Stomach (tissue), 9 donors: Measurements from ENCODE around the gene PEF1. TPM values are rescaled to one million over a fixed set of nuclear protein-coding genes. Genes with fewer than 3 reads are reported as not detected.
A peak's percentile ranks its signal among the peaks of the same experiment; 100 is the strongest.

Experiments
- DNase-seq, 2 donors: peaks; one replicate each; pipeline versions ENCODE4 v3.0.0 to v3.0.0-alpha.2; 2013 to 2019
- H3K27ac ChIP-seq, 5 donors: fragments of 200-600 bp in 4 of 5; sonication (generic) in 4 of 5; one replicate each; pipeline ENCODE4 v1.5.1; 2013 to 2019; ENCODE audit warnings: mild to moderate bottlenecking in 1 of 5, moderate library complexity in 1 of 5
- H3K27me3 ChIP-seq, 3 donors: fragments of 200-600 bp; sonication (generic); one replicate each; pipeline ENCODE4 v1.5.1; 2017 to 2019; ENCODE audit warnings: mixed run types in 1 of 3
- H3K36me3 ChIP-seq, 4 donors: fragments of 200-600 bp; sonication (generic); 1 replicate in 3 of 4; 2 replicates in 1 of 4; pipeline ENCODE4 v1.5.1; 2016 to 2019
- H3K4me1 ChIP-seq, 4 donors: fragments of 200-600 bp; sonication (generic); one replicate each; pipeline ENCODE4 v1.5.1; 2016 to 2019
- H3K4me3 ChIP-seq, 4 donors: fragments of 200-600 bp; sonication (generic) in 3 of 4; one replicate each; pipeline ENCODE4 v1.5.1; 2016 to 2019; ENCODE audit warnings: mild to moderate bottlenecking in 1 of 4
- H3K9me3 ChIP-seq, 4 donors: fragments of 200-600 bp; sonication (generic); one replicate each; pipeline ENCODE4 v1.5.1; 2016 to 2019
- EP300 ChIP-seq: sonication (generic); formaldehyde crosslinking; IDR thresholded peaks from one replicate; pipeline ENCODE4 v1.6.1; 2017; ENCODE audit warnings: antibody characterized with exemption
- POLR2A ChIP-seq, 4 donors: fragments of 450-650 bp; IDR thresholded peaks; one replicate each; pipeline ENCODE4 v1.6.1; 2016; ENCODE audit warnings: antibody characterized with exemption in 4 of 4, control low read depth in 2 of 4, mild to moderate bottlenecking in 1 of 4, moderate library complexity in 1 of 4
- POLR2AphosphoS5 ChIP-seq, 3 donors: sonication (generic); formaldehyde crosslinking; IDR thresholded peaks; one replicate each; pipeline ENCODE4 v1.6.1; 2016; ENCODE audit warnings: antibody characterized with exemption in 3 of 3
- WGBS, 5 donors: extraction: QIAGEN DNeasy Blood & Tissue Kit in 3 of 5; methylation state at CpG; one replicate each; pipeline versions ENCODE4 v1.1.5 to v1.1.7; 2013 to 2018; 5-methylcytosine and 5-hydroxymethylcytosine counted together
- intact Hi-C: fragments of 100-400 bp; cut with DNase I; formaldehyde crosslinking; loops from one replicate; pipeline ENCODE4 v1.15.1; 2023; ENCODE audit warnings: low total_unique reads
- polyA plus RNA-seq, 3 donors: library from polyadenylated mRNA; stranded (reverse); fragments of 200-250 nt; gene quantifications; one replicate each; pipeline ENCODE4 v1.2.3, GENCODE V29; 2013
- total RNA-seq, 5 donors: library from RNA; depleted of rRNA; stranded (reverse); fragments of >200 nt; gene quantifications; one replicate each; pipeline versions ENCODE4 v1.1.0 to v1.2.3, GENCODE V29; 2014 to 2016
- TF ChIP-seq, protein P1 (sequence below), 7 experiments: fragments of 450-650 bp in 4 of 7; fragments of 200-600 bp in 3 of 7; sonication (generic) in 3 of 7; IDR thresholded peaks; one replicate each; pipeline ENCODE4 v1.5.1; 2016 to 2019; ENCODE audit warnings: antibody characterized with exemption in 7 of 7, control low read depth in 2 of 7, mild to moderate bottlenecking in 1 of 7
- donor health status: healthy with polysubstance abuse.
- donor health status: Bipolar disorder and iron deficiency.
- donor health status: healthy.

The PEF1 gene
- total and polyA plus RNA-seq, 8 donors: 19.7 to 91.0 (median 66.1) TPM

DNA sequence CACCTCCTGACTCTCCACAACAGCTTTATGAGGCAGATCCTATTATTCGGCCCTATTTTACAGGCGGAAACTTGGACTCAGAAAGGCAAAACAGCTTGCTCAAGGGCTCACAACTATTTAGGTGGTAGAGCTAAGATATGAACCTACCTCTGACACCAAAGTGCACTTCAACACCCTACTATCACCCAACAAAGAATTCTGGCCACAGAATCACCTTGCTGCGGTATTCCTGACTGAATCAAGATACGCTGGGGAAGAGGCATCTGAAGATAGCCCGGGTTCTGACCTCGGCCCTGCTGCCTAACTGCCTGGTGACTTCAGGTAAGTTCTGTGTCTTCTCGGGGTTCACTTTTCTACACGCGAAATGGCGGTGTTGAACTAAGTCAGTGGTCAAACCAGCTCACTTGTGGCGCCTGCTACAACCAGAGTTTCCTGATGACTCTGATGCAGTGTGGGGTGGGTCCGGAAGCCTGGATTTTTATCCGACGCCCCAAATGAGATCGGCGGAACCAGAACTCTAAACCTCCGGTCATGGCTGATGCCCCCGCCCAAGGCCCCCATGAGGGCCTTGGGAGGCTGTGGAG is 608 bp downstream of the PEF1 start:
- Histone ChIP-seq H3K27me3 (no peaks in the 10 kb centered on the region), H3K9me3 (no peaks in the 10 kb centered on the region), H3K4me1 (peaks cover 22 to 58% (median 55%) of the 10 kb centered on the region in 4 donors), H3K27ac (peak overlapping the region; percentile 92 to 100 (median 99)), H3K4me3 (peak overlapping the region; percentile 54 to 94 (median 76)), H3K36me3 (no peaks in the 10 kb centered on the region)
- WGBS, 5 donors: 4 to 8% (median 6%) methylated on average over 12 to 18 of the region's 18 CpGs
- TF ChIP-seq EP300 (no peak), POLR2A (IDR thresholded peaks at IDR 0.05) (no peak), POLR2AphosphoS5 (IDR thresholded peaks at IDR 0.05) (no peak)
- TF ChIP-seq, protein P1, sequence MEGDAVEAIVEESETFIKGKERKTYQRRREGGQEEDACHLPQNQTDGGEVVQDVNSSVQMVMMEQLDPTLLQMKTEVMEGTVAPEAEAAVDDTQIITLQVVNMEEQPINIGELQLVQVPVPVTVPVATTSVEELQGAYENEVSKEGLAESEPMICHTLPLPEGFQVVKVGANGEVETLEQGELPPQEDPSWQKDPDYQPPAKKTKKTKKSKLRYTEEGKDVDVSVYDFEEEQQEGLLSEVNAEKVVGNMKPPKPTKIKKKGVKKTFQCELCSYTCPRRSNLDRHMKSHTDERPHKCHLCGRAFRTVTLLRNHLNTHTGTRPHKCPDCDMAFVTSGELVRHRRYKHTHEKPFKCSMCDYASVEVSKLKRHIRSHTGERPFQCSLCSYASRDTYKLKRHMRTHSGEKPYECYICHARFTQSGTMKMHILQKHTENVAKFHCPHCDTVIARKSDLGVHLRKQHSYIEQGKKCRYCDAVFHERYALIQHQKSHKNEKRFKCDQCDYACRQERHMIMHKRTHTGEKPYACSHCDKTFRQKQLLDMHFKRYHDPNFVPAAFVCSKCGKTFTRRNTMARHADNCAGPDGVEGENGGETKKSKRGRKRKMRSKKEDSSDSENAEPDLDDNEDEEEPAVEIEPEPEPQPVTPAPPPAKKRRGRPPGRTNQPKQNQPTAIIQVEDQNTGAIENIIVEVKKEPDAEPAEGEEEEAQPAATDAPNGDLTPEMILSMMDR (IDR thresholded peaks at IDR 0.05): no peak
- no peak for DNase-seq
- intact Hi-C loops: no loop called here

DNA sequence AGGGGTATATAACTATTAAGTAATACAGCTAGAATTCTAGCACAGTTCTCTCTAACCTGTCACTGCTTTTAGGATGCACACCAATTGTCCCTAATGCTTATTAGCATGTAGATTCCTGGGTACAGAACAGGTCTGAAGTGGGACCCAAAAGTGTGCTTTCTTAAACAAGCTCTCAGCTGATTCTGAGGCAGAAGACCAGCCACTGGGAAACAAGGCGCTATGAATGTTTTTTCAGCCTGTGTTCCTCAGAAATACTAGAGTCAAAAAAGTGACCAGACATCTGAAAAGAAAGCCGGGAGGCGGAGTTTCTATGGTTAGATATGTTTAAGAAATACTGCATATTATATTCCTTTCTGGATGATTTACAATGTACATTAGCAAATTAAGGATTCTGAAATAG is 1.8 kb downstream of the PEF1 start:
- DNase-seq: no peak
- peaks cover 22 to 70% (median 66%) of the 10 kb centered on the region in 4 donors for H3K4me1 ChIP-seq
- intact Hi-C loops: no loop called here
- 90 to 95% (median 94%) methylated on average over 3 of the region's 3 CpGs for WGBS, 5 donors
- H3K4me3 ChIP-seq: no peak overlapping the region
- no peaks in the 10 kb centered on the region for H3K27me3 ChIP-seq
- TF ChIP-seq EP300: no peak
- no peak for TF ChIP-seq POLR2A (IDR thresholded peaks at IDR 0.05)
- no peak overlapping the region for H3K27ac ChIP-seq
- H3K9me3 ChIP-seq: no peaks in the 10 kb centered on the region
- H3K36me3 ChIP-seq: no peaks in the 10 kb centered on the region

DNA sequence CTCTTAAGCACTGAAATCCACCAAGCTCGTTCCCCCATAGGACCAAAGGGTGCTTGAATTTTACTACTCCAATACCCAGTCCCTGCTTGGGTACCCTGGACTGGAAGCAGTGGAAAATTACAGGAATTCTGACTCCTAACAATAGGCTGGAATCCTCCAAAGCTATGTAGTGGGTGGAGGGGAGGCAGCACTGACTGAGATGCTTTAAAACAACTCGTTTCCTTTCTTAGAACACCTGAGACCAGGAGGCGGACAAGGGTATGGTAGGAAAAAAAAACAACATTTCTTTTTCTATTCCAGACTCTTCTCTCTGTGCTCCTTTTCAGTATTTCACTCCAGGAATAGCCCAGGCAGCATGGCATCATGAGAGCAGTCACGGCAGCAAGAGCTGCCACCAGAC is 2.3 kb downstream of the PEF1 start:
- DNase-seq: no peak
- Histone ChIP-seq H3K4me3 (no peak overlapping the region), H3K4me1 (peaks cover 22 to 75% (median 70%) of the 10 kb centered on the region in 4 donors), H3K36me3 (no peaks in the 10 kb centered on the region), H3K9me3 (no peaks in the 10 kb centered on the region), H3K27ac (no peak overlapping the region), H3K27me3 (no peaks in the 10 kb centered on the region)
- no peak for TF ChIP-seq POLR2A (IDR thresholded peaks at IDR 0.05)
- no peak for TF ChIP-seq POLR2AphosphoS5 (IDR thresholded peaks at IDR 0.05)
- TF ChIP-seq EP300: no peak
- TF ChIP-seq, protein P1 (IDR thresholded peaks at IDR 0.05): no peak
- intact Hi-C loops: no loop called here
- 87 to 95% (median 93%) methylated on average over 4 of the region's 4 CpGs for WGBS, 5 donors

DNA sequence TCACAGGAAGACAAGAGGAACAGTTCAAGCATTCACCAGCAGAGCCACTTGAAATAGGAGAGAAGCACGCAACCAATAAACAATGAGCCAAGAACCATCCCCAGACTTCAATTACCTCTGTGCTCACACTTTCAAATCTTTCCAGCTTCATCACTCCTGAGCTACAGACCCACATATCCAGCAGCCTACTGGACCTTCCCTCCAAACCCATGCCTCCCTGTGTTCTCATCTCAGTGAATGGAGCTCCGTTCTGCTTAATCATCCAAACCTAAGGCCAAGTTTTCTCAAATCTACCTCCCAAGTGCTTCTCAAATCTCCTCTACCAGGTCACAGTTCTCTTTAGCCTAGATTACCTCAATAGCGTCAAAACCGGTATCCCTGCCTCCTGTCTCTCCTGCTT is 3.7 kb downstream of the PEF1 start:
- Histone ChIP-seq H3K4me1 (peaks cover 29 to 88% (median 78%) of the 10 kb centered on the region in 4 donors), H3K36me3 (no peaks in the 10 kb centered on the region), H3K27me3 (no peaks in the 10 kb centered on the region), H3K27ac (no peak overlapping the region), H3K4me3 (no peak overlapping the region), H3K9me3 (no peaks in the 10 kb centered on the region)
- intact Hi-C loops: no loop called here
- DNase-seq: no peak
- TF ChIP-seq, protein P1 (IDR thresholded peaks at IDR 0.05): no peak
- WGBS, 5 donors: 76 to 82% (median 81%) methylated on average over 4 of the region's 4 CpGs

DNA sequence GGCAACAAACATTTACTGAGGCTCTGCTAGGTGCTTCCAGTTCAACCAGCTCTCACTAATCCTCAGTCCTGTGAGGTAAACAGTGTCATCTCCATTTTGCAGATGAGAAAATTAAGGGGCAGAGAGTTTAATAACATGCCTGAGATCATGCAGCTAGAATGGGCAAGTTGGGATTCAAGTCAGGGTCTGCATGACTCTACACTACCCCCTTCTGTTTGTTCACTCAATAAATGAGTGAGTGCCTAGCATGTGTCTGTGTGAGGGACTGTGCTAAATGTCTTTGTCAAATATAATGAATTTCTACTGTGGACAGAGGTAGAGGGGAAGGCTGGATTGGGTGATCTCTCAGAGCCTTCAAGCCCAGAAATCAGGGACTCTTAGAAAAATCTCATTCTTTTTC is 4.5 kb downstream of the PEF1 start:
- Histone ChIP-seq H3K36me3 (peaks cover 1 to 4% (median 2%) of the 10 kb centered on the region in 4 donors), H3K4me3 (no peak overlapping the region), H3K9me3 (no peaks in the 10 kb centered on the region), H3K27me3 (no peaks in the 10 kb centered on the region), H3K27ac (peak overlapping the region in 1 of 5 donors; percentile 18), H3K4me1 (peaks cover 29 to 89% (median 78%) of the 10 kb centered on the region in 4 donors)
- DNase-seq: no peak
- TF ChIP-seq, protein P1 (IDR thresholded peaks at IDR 0.05): no peak
- TF ChIP-seq POLR2A (IDR thresholded peaks at IDR 0.05) (no peak), POLR2AphosphoS5 (IDR thresholded peaks at IDR 0.05) (no peak), EP300 (no peak)
- intact Hi-C loops: no loop called here
